Fibroblast of the aortic adventitia (primary cell): ENCODE results near the gene NELFA. TPM values are rescaled to one million over a fixed set of nuclear protein-coding genes. Genes with fewer than 3 reads are reported as not detected.

Experiments
- DNase-seq: peaks from one replicate; pipeline ENCODE4 v3.0.0-alpha.2; 2010; ENCODE audit warnings: low read depth
- H3K4me3 ChIP-seq: 2 replicates; pipeline ENCODE4 v1.5.1; 2011; ENCODE audit warnings: low read depth, mild to moderate bottlenecking, control low read depth, low read length, moderate library complexity
- total RNA-seq: library from RNA; depleted of rRNA; stranded (reverse); fragments of >200 nt; gene quantifications from 2 replicates; pipeline ENCODE4 v1.2.3, GENCODE V29; 2012; ENCODE audit warnings: low replicate concordance
- TF ChIP-seq, protein P1 (sequence below): IDR thresholded peaks from 2 replicates; pipeline ENCODE4 v1.5.1; 2011; ENCODE audit warnings: mild to moderate bottlenecking, low read length, control low read depth, inconsistent platforms; ENCODE audit not compliant: insufficient read depth

NELFA gene
- total RNA-seq, 1 donor: 14.8 TPM

GRCh38 chr4:2044119-2044485 is 35.3 kb upstream of the NELFA start:
- H3K4me3 ChIP-seq: no peak overlapping the region
- TF ChIP-seq, protein P1, sequence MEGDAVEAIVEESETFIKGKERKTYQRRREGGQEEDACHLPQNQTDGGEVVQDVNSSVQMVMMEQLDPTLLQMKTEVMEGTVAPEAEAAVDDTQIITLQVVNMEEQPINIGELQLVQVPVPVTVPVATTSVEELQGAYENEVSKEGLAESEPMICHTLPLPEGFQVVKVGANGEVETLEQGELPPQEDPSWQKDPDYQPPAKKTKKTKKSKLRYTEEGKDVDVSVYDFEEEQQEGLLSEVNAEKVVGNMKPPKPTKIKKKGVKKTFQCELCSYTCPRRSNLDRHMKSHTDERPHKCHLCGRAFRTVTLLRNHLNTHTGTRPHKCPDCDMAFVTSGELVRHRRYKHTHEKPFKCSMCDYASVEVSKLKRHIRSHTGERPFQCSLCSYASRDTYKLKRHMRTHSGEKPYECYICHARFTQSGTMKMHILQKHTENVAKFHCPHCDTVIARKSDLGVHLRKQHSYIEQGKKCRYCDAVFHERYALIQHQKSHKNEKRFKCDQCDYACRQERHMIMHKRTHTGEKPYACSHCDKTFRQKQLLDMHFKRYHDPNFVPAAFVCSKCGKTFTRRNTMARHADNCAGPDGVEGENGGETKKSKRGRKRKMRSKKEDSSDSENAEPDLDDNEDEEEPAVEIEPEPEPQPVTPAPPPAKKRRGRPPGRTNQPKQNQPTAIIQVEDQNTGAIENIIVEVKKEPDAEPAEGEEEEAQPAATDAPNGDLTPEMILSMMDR: no peak
- DNase-seq: no peak

DNA sequence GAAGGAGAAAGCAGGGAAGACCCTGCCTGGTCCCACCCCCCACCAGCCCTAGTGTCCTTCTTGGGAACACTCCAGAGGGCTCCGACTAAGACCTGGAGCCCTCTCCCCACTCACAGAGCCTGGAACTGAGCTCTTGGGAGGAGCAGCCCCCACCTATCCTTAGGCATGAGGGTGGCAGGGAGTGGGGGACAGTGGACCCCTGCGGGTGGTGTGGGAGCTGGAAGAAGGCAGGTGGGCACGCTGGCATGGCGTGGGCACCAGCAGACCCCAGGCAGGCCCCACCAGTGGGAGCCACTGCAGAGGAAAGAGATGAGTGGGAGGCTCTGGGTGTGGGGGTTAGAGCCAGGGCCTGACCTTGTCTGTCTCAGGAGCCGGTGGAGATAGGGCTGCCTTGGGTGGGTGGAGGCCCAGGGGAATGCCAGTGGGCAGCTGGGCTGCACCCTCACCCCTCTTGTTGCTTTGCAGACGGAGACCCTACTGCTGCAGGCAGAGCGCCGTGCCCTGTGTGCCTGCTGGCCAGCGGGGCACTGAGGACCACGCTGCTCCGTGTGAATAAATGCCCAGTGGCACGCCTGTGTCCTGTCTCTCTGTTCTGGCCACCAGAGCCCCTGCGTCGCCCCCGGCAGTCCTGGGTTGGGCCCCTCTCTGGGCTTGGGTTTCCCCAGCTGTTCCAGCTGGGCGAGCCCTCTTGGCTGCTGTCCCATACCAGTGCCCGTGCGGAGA is 34.8 kb upstream of the NELFA start:
- no peak overlapping the region for H3K4me3 ChIP-seq
- TF ChIP-seq, protein P1: no peak
- no peak for DNase-seq

DNA sequence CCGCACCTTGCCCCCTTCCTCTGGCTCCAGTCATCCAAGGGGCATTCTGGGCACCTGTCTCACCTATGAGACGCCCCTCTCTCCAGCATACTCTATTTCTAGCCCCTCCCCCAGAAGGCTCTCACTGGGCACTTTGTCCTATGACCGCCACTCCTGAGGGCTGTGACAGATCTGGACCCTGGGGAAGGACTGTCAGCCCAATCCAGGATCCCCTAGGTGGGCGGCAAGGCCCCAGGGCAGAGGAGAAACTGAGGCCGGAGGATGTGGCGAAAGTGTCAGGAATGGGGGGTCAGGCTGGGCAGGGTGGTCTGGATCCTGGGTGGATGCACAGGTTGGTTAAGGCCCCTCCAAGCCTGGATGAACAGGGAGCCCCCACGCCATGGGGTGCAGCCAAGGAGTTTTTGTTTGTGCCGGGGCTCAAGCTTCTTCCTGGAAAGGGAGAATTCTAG is 34.2 kb upstream of the NELFA start:
- DNase-seq: no peak
- TF ChIP-seq, protein P1: no peak
- peak overlapping the region; percentile 79 for H3K4me3 ChIP-seq

DNA sequence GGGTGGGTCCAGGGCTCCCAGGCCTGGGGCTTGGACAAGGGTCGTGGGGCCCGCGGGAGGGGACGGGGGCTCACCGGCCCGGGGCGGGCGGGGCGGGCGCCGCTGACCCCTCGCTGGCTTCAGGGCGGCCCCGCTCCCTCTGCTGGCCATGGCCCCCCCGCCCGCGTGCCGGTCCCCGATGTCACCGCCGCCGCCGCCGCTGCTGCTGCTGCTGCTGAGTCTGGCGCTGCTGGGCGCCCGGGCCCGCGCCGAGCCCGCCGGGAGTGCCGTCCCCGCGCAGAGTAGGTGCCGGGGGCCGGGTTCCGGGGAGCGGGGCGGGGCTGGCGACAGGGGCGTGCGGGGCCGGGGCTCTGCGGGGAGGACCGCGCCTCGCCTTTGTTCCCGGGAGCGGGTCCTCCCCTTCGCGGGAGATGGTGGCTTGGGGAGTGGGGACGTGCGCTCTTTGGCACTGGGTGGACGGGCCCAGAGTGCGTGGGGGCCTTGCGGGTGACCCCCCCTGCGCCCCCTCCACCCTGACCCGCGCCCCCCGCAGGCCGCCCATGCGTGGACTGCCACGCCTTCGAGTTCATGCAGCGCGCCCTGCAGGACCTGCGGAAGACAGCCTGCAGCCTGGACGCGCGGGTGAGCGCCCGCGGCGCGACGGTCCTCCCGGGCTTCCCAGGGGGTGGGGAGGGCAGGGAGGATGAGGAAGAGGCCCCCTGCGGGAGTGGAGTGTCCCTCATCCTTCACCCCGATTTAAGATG is 33.6 kb upstream of the NELFA start:
- TF ChIP-seq, protein P1: no peak
- DNase-seq: no peak

GRCh38 chr4:2041239-2042130 is 32.7 kb upstream of the NELFA start:
- H3K4me3 ChIP-seq: peak overlapping the region; percentile 79
- DNase-seq: peak; percentile 74
- TF ChIP-seq, protein P1: no peak

More for the DNA sequence above, 33.6 kb upstream of the NELFA start:
- H3K4me3 ChIP-seq: peak overlapping the region; percentile 79

DNA sequence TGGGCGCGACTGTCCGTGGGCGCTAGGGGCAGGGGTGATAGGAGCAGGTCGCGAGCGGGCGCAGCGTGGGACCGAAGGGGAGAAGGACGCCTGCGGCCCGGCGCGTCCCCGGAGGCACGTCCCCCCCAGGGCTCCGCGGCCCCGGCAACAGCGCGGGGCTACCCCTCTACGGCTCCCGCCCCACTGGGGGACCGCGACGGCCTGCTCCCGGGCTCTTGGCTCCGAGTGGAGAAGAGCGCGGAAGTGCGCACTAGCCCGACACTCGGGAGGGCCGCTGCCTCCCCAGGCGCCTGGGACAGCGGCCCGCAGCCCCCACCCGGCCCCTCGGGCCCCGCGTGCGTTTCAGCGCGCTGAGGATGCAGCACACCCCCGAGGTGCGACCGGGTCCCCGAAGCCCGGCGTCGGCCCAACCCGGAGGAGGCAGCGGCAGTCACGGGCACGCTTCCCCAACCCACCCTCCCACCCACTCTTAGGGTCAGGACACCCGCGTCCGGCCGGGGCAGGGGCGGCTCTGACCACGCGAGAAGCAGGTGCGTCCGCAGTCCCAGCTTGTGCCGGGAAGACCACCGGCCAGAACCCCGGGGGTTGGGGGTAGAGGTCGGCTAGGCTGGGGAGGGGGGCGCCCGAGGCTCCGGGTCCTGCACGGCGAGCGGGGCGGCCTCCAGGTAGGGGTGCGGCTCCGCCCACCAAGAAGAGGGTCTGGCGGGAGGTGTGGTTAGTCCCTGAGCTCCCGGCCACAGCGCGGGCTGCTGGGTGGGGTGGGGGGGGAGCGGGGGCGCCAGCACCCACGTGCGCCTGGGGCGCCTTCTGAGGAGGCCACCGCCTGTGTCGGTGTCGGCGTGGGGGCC is 31.8 kb upstream of the NELFA start:
- TF ChIP-seq, protein P1: no peak
- DNase-seq: no peak
- peak overlapping the region; percentile 79 for H3K4me3 ChIP-seq
